ENCODE measurements around the gene MFSD12. TPM values are rescaled to one million over a fixed set of nuclear protein-coding genes. Genes with fewer than 3 reads are reported as not detected.

MFSD12 gene
- total RNA-seq, 1 donor from 2014 or later, result 46.3 TPM

DNA sequence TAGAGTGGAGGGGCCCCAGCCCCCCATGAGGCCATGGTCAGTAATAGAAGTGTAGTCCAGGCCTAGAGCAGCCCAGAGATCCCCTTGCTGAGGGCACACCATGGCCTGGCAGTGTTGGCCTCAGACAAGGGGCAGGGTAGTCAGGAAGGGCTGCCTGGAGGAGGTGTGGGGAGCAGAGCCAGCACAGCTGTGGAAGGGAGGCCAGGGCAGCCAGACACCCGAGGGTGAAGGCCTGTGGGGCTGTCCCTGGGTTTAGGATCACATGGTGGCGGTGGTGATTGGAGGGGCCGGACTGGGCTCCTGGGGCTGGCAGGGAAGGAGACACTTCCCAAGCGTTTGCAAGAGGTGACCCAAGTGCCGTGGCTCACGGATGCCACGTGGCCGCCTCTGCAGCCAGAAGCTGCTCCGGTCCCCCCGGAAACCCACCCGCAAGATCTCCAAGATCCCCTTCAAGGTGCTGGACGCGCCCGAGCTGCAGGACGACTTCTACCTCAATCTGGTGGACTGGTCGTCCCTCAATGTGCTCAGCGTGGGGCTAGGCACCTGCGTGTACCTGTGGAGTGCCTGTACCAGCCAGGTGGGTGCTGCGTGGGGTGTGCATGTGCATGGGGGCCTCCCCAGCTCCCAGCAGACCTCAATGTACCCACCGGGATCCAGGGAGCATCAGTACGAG is 30.0 kb downstream of the MFSD12 start:
- no peak for DNase-seq (ENCODE audit: low read depth)
- H3K4me3 ChIP-seq (ENCODE audit: low read depth, low read length), result no peak overlapping the region
- H3K27me3 ChIP-seq (ENCODE audit: control insufficient read depth, insufficient read depth, low read length), result no peaks in the 10 kb centered on the region
- no peak for FAIRE-seq
- TF ChIP-seq, protein P1, sequence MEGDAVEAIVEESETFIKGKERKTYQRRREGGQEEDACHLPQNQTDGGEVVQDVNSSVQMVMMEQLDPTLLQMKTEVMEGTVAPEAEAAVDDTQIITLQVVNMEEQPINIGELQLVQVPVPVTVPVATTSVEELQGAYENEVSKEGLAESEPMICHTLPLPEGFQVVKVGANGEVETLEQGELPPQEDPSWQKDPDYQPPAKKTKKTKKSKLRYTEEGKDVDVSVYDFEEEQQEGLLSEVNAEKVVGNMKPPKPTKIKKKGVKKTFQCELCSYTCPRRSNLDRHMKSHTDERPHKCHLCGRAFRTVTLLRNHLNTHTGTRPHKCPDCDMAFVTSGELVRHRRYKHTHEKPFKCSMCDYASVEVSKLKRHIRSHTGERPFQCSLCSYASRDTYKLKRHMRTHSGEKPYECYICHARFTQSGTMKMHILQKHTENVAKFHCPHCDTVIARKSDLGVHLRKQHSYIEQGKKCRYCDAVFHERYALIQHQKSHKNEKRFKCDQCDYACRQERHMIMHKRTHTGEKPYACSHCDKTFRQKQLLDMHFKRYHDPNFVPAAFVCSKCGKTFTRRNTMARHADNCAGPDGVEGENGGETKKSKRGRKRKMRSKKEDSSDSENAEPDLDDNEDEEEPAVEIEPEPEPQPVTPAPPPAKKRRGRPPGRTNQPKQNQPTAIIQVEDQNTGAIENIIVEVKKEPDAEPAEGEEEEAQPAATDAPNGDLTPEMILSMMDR (IDR thresholded peaks at IDR 0.05; ENCODE audit: insufficient read depth, low read length, severe bottlenecking), result no peak
- peaks cover 44% of the 10 kb centered on the region for H3K36me3 ChIP-seq (ENCODE audit: control insufficient read depth, insufficient read depth, low read length)

DNA sequence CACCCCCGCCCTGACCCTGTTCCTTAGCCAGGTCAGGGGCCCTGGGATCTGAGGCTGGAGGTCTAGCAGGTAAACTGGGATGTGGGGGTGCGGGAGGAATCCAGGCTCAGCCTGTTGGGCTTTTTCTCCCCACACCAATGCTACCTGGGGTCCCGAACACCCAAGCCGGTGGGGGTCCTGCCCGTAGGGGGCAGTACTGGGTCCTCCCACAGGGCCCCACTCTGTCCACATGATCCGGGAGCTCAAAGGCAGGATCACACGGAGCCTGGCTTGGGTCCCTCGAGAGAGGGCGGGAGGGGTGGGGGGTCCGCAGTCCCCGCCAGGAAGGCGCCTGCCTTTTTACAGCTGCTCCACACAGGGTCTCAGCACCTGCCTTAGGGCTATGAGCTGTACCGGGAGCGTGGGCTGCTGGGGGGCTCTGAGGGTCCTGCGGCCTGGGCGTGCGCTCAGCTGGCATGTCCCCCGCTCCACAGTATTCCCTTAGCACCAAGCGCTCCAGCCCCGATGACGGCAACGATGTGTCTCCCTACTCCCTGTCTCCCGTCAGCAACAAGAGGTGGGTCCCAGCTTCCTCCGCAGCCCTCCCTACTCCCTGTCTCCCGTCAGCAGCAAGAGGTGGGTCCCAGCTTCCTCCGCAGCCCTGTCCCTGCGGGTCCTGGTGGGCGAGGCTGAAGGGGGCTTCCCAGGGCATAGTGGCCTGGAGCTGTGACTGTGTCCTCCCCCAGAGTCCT is 30.7 kb downstream of the MFSD12 start:
- H3K4me3 ChIP-seq (ENCODE audit: low read depth, low read length), result no peak overlapping the region

DNA sequence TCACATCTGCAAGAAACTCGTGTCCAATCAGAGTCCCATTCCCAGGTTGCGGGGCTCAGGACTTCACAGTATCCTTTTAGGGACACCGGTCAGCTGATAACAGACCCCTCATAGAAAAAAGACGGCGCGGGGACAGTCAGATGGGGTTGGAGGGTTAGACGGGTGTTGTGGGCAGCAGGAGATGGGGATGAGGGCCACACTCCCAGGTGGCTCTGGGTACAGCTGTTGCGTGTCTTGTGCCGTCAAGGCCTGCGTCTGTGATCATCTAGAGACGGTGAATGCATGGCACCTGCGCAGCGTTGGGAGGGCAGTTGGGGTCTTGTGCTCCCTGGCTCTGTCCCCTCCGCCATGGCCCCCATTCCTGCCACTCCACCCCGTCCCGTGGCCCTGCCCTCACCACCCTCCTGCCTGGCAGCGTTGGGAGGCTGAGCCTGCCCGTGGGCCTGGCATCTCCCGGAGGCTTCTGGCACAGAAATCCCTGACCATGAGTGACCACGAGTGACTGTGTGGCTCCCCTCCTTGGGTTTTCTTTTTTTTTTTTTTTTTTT is 32.4 kb downstream of the MFSD12 start:
- FAIRE-seq, result no peak

More for the DNA sequence above, 30.7 kb downstream of the MFSD12 start:
- TF ChIP-seq, protein P1 (IDR thresholded peaks at IDR 0.05; ENCODE audit: insufficient read depth, low read length, severe bottlenecking), result peak; percentile 18
- no peak for DNase-seq (ENCODE audit: low read depth)
- Histone ChIP-seq H3K27me3 (ENCODE audit: control insufficient read depth, insufficient read depth, low read length) (no peaks in the 10 kb centered on the region), H3K36me3 (ENCODE audit: control insufficient read depth, insufficient read depth, low read length) (peaks cover 48% of the 10 kb centered on the region)
- no peak for FAIRE-seq

DNA sequence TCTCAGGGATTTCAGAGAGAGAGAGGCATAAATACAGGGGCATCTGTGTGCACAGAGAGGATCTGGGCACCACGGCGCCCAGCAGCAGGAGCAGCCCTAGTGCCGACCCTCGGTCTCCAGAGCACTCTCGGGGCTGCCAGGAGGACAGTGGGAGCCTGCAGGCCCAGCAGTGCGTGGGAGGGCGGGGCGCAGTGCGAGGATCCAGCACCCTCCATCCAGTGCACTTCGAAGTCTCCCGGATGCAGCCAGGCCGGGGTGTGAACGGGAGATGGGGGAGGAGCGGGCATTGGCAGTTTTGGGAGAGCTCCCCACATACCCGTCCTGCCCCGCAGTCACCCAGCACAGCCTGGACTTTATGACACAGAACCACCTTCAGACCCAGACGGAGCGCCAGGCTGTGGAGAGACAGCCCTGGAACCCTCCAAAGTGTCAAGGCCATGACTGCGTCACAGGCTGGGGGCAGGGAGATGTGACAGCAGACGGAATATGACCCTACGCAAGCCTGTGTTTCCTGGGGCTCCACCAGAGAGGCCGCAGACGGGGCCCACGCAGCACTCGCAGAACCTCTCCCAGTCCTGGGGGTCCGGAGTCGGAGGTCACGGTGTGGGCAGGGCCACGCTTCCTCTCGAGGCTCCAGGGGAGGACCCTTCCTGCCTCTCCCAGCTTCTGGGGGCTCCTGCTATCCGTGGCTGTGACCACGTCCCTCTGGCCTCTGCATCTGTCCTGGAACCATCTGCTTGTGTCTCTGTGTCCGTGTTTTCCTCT is 33.1 kb downstream of the MFSD12 start:
- TF ChIP-seq, protein P1 (IDR thresholded peaks at IDR 0.05; ENCODE audit: insufficient read depth, low read length, severe bottlenecking), result no peak
- DNase-seq (ENCODE audit: low read depth), result no peak
- H3K36me3 ChIP-seq (ENCODE audit: control insufficient read depth, insufficient read depth, low read length), result peaks cover 46% of the 10 kb centered on the region
- no peak for FAIRE-seq
- no peaks in the 10 kb centered on the region for H3K27me3 ChIP-seq (ENCODE audit: control insufficient read depth, insufficient read depth, low read length)
- H3K4me3 ChIP-seq (ENCODE audit: low read depth, low read length), result no peak overlapping the region

More for the DNA sequence above, 32.4 kb downstream of the MFSD12 start:
- TF ChIP-seq, protein P1 (IDR thresholded peaks at IDR 0.05; ENCODE audit: insufficient read depth, low read length, severe bottlenecking), result no peak
- Histone ChIP-seq H3K4me3 (ENCODE audit: low read depth, low read length) (no peak overlapping the region), H3K36me3 (ENCODE audit: control insufficient read depth, insufficient read depth, low read length) (peaks cover 43% of the 10 kb centered on the region), H3K27me3 (ENCODE audit: control insufficient read depth, insufficient read depth, low read length) (no peaks in the 10 kb centered on the region)
- DNase-seq (ENCODE audit: low read depth), result no peak

DNA sequence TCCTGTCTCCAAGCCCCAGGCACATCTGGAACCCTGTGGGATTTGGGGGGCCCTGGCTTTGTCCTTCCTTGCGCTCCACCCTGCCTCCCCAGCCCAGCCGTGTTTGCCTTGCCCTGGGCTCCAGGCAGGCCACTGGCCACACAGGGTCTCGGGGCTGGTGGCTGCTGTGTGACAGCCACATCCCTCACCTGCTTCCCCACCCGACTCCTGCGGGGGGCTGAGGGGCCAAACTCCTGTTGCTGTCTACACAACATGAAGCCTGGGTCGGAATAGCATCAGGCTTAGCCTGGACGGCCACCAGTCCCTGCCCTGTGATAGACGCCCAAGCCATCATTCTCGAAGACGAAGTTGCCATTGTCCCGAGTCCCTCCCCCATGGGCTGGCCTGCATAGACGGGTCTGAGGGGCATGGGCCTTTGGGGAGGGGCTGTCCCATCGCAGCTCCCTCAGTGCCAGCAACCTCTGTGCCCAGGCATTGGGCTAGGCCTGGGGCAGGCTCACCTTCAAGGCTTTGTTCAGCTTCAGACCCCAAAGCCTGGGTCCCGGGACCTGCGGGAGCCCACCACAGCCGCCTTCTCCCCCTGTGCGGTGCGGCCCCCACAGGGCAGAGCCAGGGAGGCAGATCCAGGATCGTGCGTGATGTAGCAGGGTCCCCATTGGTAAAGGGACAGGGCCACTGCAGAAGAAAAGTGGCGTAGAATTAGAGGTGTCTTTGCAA is 33.9 kb downstream of the MFSD12 start:
- H3K36me3 ChIP-seq (ENCODE audit: control insufficient read depth, insufficient read depth, low read length), result peaks cover 50% of the 10 kb centered on the region

More for the DNA sequence above, 33.9 kb downstream of the MFSD12 start:
- no peaks in the 10 kb centered on the region for H3K27me3 ChIP-seq (ENCODE audit: control insufficient read depth, insufficient read depth, low read length)
- no peak overlapping the region for H3K4me3 ChIP-seq (ENCODE audit: low read depth, low read length)
- no peak for DNase-seq (ENCODE audit: low read depth)
- TF ChIP-seq, protein P1 (IDR thresholded peaks at IDR 0.05; ENCODE audit: insufficient read depth, low read length, severe bottlenecking), result no peak
- no peak for FAIRE-seq
